Measurements from ENCODE around the gene LMNA.

- no peak for TF ChIP-seq CTCF (IDR thresholded peaks at IDR 0.05 in 8 of 11, conservative IDR thresholded peaks at IDR 0.05 in 3 of 11)
- no peak for TF ChIP-seq POLR2A (IDR thresholded peaks at IDR 0.05)
These were observed 30.2 kb downstream of the LMNA start for GRCh38 chr1:156144742-156145141.

Data from spleen (tissue), 7 donors.